Thoracic aorta (tissue), 2 donors: ENCODE data around the gene TSTD2. TPM values are rescaled to one million over a fixed set of nuclear protein-coding genes. Genes with fewer than 3 reads are reported as not detected.

Source experiments
- ATAC-seq: fragments of 150-250 bp; one replicate; pipeline ENCODE4 v1.8.0; 2017; ENCODE audit warnings: low read depth; ENCODE audit not compliant: insufficient number of reproducible peaks, low FRiP score
- DNase-seq: peaks from one replicate; pipeline ENCODE4 v3.0.0-alpha.2; 2020; ENCODE audit warnings: low spot score
- H3K27ac ChIP-seq, 2 donors: fragments of 200-600 bp; sonication (generic); 1 replicate in 1 of 2; 2 replicates in 1 of 2; pipeline ENCODE4 v1.5.1; 2016; ENCODE audit warnings: mild to moderate bottlenecking in 2 of 2, moderate library complexity in 2 of 2
- H3K27me3 ChIP-seq: fragments of 200-600 bp; sonication (generic); replicated peaks from 2 replicates; pipeline ENCODE4 v1.6.0; 2016; ENCODE audit warnings: mild to moderate bottlenecking; ENCODE audit not compliant: insufficient read depth
- H3K36me3 ChIP-seq: fragments of 200-600 bp; sonication (generic); one replicate; pipeline ENCODE4 v1.5.1; 2016
- H3K4me1 ChIP-seq, 2 donors: fragments of 200-600 bp; sonication (generic); 1 replicate in 1 of 2; 2 replicates in 1 of 2; pipeline versions ENCODE4 v1.5.1 to v1.6.0; 2016; ENCODE audit warnings: low read depth in 2 of 2, mild to moderate bottlenecking in 1 of 2; ENCODE audit not compliant: control insufficient read depth in 1 of 2
- H3K4me3 ChIP-seq: fragments of 200-600 bp; sonication (generic); 2 replicates; pipeline ENCODE4 v1.5.1; 2016; ENCODE audit warnings: mild to moderate bottlenecking
- H3K9me3 ChIP-seq: fragments of 200-600 bp; sonication (generic); 2 replicates; pipeline ENCODE4 v1.5.1; 2016
- CTCF ChIP-seq: fragments of 200-600 bp; sonication (generic); IDR thresholded peaks from one replicate; pipeline ENCODE4 v1.5.1; 2019; ENCODE audit warnings: antibody characterized with exemption
- total RNA-seq, 2 donors: library from RNA; depleted of rRNA; stranded (reverse); fragments of >200 nt; gene quantifications; one replicate each; pipeline versions ENCODE4 v1.1.0 to v1.2.3, GENCODE V29; 2016

The TSTD2 gene
- total RNA-seq, 2 donors from 2014 or later, result 13.1 to 51.4 TPM

- Histone ChIP-seq H3K4me1 (peaks cover 0 to 3% of the 10 kb centered on the region in 2 donors), H3K9me3 (no peaks in the 10 kb centered on the region), H3K27ac (no peak overlapping the region), H3K36me3 (peaks cover 68% of the 10 kb centered on the region), H3K27me3 (no peaks in the 10 kb centered on the region), H3K4me3 (no peak overlapping the region)
- no peak for TF ChIP-seq CTCF
- ATAC-seq (no peak), DNase-seq (no peak)
These were observed 37.4 kb upstream of the TSTD2 start for GRCh38 chr9:97670586-97670985.

- H3K27me3 ChIP-seq, result no peaks in the 10 kb centered on the region
- no peak for ATAC-seq
- DNase-seq, result no peak
- H3K27ac ChIP-seq, result no peak overlapping the region
- H3K4me3 ChIP-seq, result no peak overlapping the region
- no peaks in the 10 kb centered on the region for H3K4me1 ChIP-seq
- no peak for TF ChIP-seq CTCF
- no peaks in the 10 kb centered on the region for H3K9me3 ChIP-seq
- H3K36me3 ChIP-seq, result peaks cover 62% of the 10 kb centered on the region
These were observed 35.3 kb upstream of the TSTD2 start for GRCh38 chr9:97668485-97668884.

GRCh38 chr9:97666907-97667686, 33.9 kb upstream of the TSTD2 start:
- ATAC-seq (no peak), DNase-seq (no peak)
- peaks cover 51% of the 10 kb centered on the region for H3K36me3 ChIP-seq
- H3K4me3 ChIP-seq, result no peak overlapping the region
- H3K4me1 ChIP-seq, result no peaks in the 10 kb centered on the region
- H3K9me3 ChIP-seq, result no peaks in the 10 kb centered on the region
- TF ChIP-seq CTCF, result no peak
- H3K27ac ChIP-seq, result no peak overlapping the region
- no peaks in the 10 kb centered on the region for H3K27me3 ChIP-seq

GRCh38 chr9:97665742-97666141, 32.6 kb upstream of the TSTD2 start:
- ATAC-seq (no peak), DNase-seq (no peak)
- Histone ChIP-seq H3K27ac (no peak overlapping the region), H3K4me1 (no peaks in the 10 kb centered on the region), H3K4me3 (no peak overlapping the region), H3K9me3 (no peaks in the 10 kb centered on the region), H3K36me3 (peaks cover 37% of the 10 kb centered on the region), H3K27me3 (no peaks in the 10 kb centered on the region)
- no peak for TF ChIP-seq CTCF

- DNase-seq (no peak), ATAC-seq (no peak)
- H3K9me3 ChIP-seq, result no peaks in the 10 kb centered on the region
- peak overlapping the region in 1 of 2 donors; percentile 45 for H3K27ac ChIP-seq
- H3K36me3 ChIP-seq, result peaks cover 45% of the 10 kb centered on the region
- H3K4me3 ChIP-seq, result no peak overlapping the region
- no peaks in the 10 kb centered on the region for H3K27me3 ChIP-seq
- TF ChIP-seq CTCF, result no peak
- no peaks in the 10 kb centered on the region for H3K4me1 ChIP-seq
These were observed 27.7 kb upstream of the TSTD2 start for GRCh38 chr9:97660847-97661246.
